GM12878 (cell line): Measurements from ENCODE around the gene PSMB3. TPM values are rescaled to one million over a fixed set of nuclear protein-coding genes. Genes with fewer than 3 reads are reported as not detected.

ENCODE experiments used
- CEBPB ChIP-seq, 2 experiments: fragments of 150-350 bp in 1 of 2; IDR thresholded peaks; 2 replicates each; pipeline ENCODE4 v1.6.1; 2012 to 2014; ENCODE audit warnings: low read depth in 2 of 2, low read length in 2 of 2, borderline replicate concordance in 1 of 2, inconsistent platforms in 1 of 2
- CREM ChIP-seq: IDR thresholded peaks from 2 replicates; pipeline ENCODE4 v1.6.1; 2014; ENCODE audit warnings: antibody characterized with exemption, low read depth
- ESRRA ChIP-seq: IDR thresholded peaks from 2 replicates; pipeline ENCODE4 v1.6.1; 2012; ENCODE audit warnings: mild to moderate bottlenecking, low read length, improper control_type of control experiment
- ETV6 ChIP-seq, 2 experiments: fragments of 450-650 bp in 1 of 2; IDR thresholded peaks in 1 of 2; conservative IDR thresholded peaks in 1 of 2; 2 replicates each; pipeline ENCODE4 v1.6.1; 2014; ENCODE audit warnings: antibody characterized with exemption in 1 of 2, borderline replicate concordance in 1 of 2, low read depth in 1 of 2, mild to moderate bottlenecking in 1 of 2, moderate library complexity in 1 of 2
- FOXK2 ChIP-seq: fragments of 450-650 bp; IDR thresholded peaks from 2 replicates; pipeline ENCODE4 v1.6.1; 2017; ENCODE audit warnings: mild to moderate bottlenecking, moderate library complexity
- GATAD2B ChIP-seq: fragments of 450-650 bp; conservative IDR thresholded peaks from 2 replicates; pipeline ENCODE4 v1.6.1; 2017; ENCODE audit warnings: low read depth, mild to moderate bottlenecking, moderate library complexity
- HCFC1 ChIP-seq: fragments of 150-350 bp; IDR thresholded peaks from 2 replicates; pipeline ENCODE4 v1.6.1; 2014; ENCODE audit warnings: low read length
- NBN ChIP-seq: fragments of 450-650 bp; IDR thresholded peaks from 2 replicates; pipeline ENCODE4 v1.6.1; 2016
- SREBF2 ChIP-seq: IDR thresholded peaks from 2 replicates; pipeline ENCODE4 v1.6.1; 2012; ENCODE audit warnings: mild to moderate bottlenecking, low read length
- SRF ChIP-seq, 2 experiments: IDR thresholded peaks; 2 replicates each; pipeline ENCODE4 v1.6.1; 2011; ENCODE audit warnings: low read depth in 2 of 2, low read length in 2 of 2, mild to moderate bottlenecking in 1 of 2, moderate library complexity in 1 of 2
- TCF12 ChIP-seq: IDR thresholded peaks from 2 replicates; pipeline ENCODE4 v1.6.1; 2011; ENCODE audit warnings: low read depth, mild to moderate bottlenecking, low read length
- ZBED1 ChIP-seq: IDR thresholded peaks from 2 replicates; pipeline ENCODE4 v1.6.1; 2016; ENCODE audit warnings: borderline replicate concordance
- ZBTB40 ChIP-seq: fragments of 450-650 bp; IDR thresholded peaks from 2 replicates; pipeline ENCODE4 v1.6.1; 2016; ENCODE audit warnings: mild to moderate bottlenecking, moderate library complexity, borderline replicate concordance
- polyA plus RNA-seq, 11 experiments: library from polyadenylated mRNA; depleted of rRNA in 4 of 11; unstranded in 6 of 11; stranded (reverse) in 5 of 11; fragments of >200 nt; fragmentation: Nextera tagmentation in 4 of 11; fragmentation: Illumina TruSeq in 1 of 11; extraction: Ambion mirVana in 4 of 11; extraction: Trizol in 1 of 11; gene quantifications; 1 replicate in 1 of 11; 2 replicates in 10 of 11; pipeline versions ENCODE4 v1.2.1 to v1.2.3, GENCODE V29; 2011 to 2016; ENCODE audit warnings: inconsistent platforms in 2 of 11, missing spikeins in 2 of 11, low read depth in 1 of 11
- total RNA-seq, 4 experiments: library from RNA; depleted of rRNA in 3 of 4; stranded (reverse); fragments of >200 nt in 3 of 4; fragmentation: Illumina TruSeq in 1 of 4; extraction: Trizol in 1 of 4; gene quantifications; 2 replicates each; pipeline versions ENCODE4 v1.2.1 to v1.2.3, GENCODE V29; 2013 to 2021
- TF ChIP-seq, protein P1 (sequence below): fragments of 150-350 bp; IDR thresholded peaks from 2 replicates; pipeline ENCODE4 v1.6.1; 2014; ENCODE audit warnings: mild to moderate bottlenecking, low read depth, low read length
- TF ChIP-seq, protein P2 (sequence below): fragments of 450-650 bp; IDR thresholded peaks from 2 replicates; pipeline ENCODE4 v1.6.1; 2017; ENCODE audit warnings: mild to moderate bottlenecking, low read depth, inconsistent platforms; ENCODE audit not compliant: poor library complexity, severe bottlenecking
- TF ChIP-seq, protein P3 (sequence below): fragments of 450-650 bp; IDR thresholded peaks from 2 replicates; pipeline ENCODE4 v1.6.1; 2014; ENCODE audit warnings: mild to moderate bottlenecking
- TF ChIP-seq, protein P4 (sequence below): fragments of 450-650 bp; IDR thresholded peaks from 2 replicates; pipeline ENCODE4 v1.6.1; 2017; ENCODE audit warnings: mild to moderate bottlenecking, moderate library complexity

Gene PSMB3
- total and polyA plus RNA-seq, 10 of the 15 experiments (the other 5 are each of a cell fraction or from before 2014, with no cell fraction given): 300 to 2,130 (median 490) TPM

- TF ChIP-seq SRF (IDR thresholded peaks at IDR 0.05; ENCODE audit: low read depth in 2 of 2, low read length in 2 of 2): no peak
- no peak for TF ChIP-seq ESRRA
- peak; percentile 27; the same call in 1 of the 2 replicates for TF ChIP-seq HCFC1
- 0 out of 2 replicates have a peak, but pooled peaks have one; percentile 56 for TF ChIP-seq GATAD2B
- TF ChIP-seq FOXK2: no peak
- TF ChIP-seq SREBF2: peak; percentile 97
- TF ChIP-seq ZBED1: peak; percentile 17; the same call in 1 of the 2 replicates
- TF ChIP-seq, protein P1, sequence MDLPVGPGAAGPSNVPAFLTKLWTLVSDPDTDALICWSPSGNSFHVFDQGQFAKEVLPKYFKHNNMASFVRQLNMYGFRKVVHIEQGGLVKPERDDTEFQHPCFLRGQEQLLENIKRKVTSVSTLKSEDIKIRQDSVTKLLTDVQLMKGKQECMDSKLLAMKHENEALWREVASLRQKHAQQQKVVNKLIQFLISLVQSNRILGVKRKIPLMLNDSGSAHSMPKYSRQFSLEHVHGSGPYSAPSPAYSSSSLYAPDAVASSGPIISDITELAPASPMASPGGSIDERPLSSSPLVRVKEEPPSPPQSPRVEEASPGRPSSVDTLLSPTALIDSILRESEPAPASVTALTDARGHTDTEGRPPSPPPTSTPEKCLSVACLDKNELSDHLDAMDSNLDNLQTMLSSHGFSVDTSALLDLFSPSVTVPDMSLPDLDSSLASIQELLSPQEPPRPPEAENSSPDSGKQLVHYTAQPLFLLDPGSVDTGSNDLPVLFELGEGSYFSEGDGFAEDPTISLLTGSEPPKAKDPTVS: 0 out of 2 replicates have a peak, but pooled peaks have one; percentile 23
- TF ChIP-seq CEBPB (IDR thresholded peaks at IDR 0.05; ENCODE audit: borderline replicate concordance in 1 of 2, low read depth in 2 of 2, low read length in 2 of 2): peak in 1 of 2 experiments; percentile 65; a peak in 1 of 4 replicates
- TF ChIP-seq, protein P2, sequence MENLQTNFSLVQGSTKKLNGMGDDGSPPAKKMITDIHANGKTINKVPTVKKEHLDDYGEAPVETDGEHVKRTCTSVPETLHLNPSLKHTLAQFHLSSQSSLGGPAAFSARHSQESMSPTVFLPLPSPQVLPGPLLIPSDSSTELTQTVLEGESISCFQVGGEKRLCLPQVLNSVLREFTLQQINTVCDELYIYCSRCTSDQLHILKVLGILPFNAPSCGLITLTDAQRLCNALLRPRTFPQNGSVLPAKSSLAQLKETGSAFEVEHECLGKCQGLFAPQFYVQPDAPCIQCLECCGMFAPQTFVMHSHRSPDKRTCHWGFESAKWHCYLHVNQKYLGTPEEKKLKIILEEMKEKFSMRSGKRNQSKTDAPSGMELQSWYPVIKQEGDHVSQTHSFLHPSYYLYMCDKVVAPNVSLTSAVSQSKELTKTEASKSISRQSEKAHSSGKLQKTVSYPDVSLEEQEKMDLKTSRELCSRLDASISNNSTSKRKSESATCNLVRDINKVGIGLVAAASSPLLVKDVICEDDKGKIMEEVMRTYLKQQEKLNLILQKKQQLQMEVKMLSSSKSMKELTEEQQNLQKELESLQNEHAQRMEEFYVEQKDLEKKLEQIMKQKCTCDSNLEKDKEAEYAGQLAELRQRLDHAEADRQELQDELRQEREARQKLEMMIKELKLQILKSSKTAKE: peak; percentile 41
- TF ChIP-seq CREM: peak; percentile 57; the same call in 1 of the 2 replicates
- 0 out of 2 replicates have a peak, but pooled peaks have one; percentile 10 for TF ChIP-seq TCF12
- peak; percentile 76 for TF ChIP-seq ZBTB40
- TF ChIP-seq ETV6 (conservative IDR thresholded peaks at IDR 0.05 in 1 of 2, IDR thresholded peaks at IDR 0.05 in 1 of 2; ENCODE audit: borderline replicate concordance in 1 of 2, low read depth in 1 of 2): no peak
- TF ChIP-seq, protein P3, sequence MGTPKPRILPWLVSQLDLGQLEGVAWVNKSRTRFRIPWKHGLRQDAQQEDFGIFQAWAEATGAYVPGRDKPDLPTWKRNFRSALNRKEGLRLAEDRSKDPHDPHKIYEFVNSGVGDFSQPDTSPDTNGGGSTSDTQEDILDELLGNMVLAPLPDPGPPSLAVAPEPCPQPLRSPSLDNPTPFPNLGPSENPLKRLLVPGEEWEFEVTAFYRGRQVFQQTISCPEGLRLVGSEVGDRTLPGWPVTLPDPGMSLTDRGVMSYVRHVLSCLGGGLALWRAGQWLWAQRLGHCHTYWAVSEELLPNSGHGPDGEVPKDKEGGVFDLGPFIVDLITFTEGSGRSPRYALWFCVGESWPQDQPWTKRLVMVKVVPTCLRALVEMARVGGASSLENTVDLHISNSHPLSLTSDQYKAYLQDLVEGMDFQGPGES: no peak
- TF ChIP-seq NBN: peak; percentile 79; the same call in 1 of the 2 replicates
- TF ChIP-seq, protein P4, sequence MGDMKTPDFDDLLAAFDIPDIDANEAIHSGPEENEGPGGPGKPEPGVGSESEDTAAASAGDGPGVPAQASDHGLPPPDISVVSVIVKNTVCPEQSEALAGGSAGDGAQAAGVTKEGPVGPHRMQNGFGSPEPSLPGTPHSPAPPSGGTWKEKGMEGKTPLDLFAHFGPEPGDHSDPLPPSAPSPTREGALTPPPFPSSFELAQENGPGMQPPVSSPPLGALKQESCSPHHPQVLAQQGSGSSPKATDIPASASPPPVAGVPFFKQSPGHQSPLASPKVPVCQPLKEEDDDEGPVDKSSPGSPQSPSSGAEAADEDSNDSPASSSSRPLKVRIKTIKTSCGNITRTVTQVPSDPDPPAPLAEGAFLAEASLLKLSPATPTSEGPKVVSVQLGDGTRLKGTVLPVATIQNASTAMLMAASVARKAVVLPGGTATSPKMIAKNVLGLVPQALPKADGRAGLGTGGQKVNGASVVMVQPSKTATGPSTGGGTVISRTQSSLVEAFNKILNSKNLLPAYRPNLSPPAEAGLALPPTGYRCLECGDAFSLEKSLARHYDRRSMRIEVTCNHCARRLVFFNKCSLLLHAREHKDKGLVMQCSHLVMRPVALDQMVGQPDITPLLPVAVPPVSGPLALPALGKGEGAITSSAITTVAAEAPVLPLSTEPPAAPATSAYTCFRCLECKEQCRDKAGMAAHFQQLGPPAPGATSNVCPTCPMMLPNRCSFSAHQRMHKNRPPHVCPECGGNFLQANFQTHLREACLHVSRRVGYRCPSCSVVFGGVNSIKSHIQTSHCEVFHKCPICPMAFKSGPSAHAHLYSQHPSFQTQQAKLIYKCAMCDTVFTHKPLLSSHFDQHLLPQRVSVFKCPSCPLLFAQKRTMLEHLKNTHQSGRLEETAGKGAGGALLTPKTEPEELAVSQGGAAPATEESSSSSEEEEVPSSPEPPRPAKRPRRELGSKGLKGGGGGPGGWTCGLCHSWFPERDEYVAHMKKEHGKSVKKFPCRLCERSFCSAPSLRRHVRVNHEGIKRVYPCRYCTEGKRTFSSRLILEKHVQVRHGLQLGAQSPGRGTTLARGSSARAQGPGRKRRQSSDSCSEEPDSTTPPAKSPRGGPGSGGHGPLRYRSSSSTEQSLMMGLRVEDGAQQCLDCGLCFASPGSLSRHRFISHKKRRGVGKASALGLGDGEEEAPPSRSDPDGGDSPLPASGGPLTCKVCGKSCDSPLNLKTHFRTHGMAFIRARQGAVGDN: peak; percentile 64; the same call in 1 of the 2 replicates
Measured at GRCh38 chr17:38751808-38752307, 683 bp upstream of the PSMB3 start (continued).
